ENCODE measurements around the gene RHBDL1.

The RHBDL1 gene

GRCh38 chr16:708019-708418 is 32.5 kb downstream of the RHBDL1 start:
- no peak for DNase-seq

- DNase-seq, result no peak
Observed at GRCh38 chr16:708959-709358, 33.5 kb downstream of the RHBDL1 start.

GRCh38 chr16:709566-710499 is 34.4 kb downstream of the RHBDL1 start:
- peak; percentile 56 to 89 for DNase-seq

- DNase-seq, result no peak
Observed at GRCh38 chr16:710500-711075, 35.1 kb downstream of the RHBDL1 start.

- no peak for DNase-seq
Observed at GRCh38 chr16:711084-711483, 35.6 kb downstream of the RHBDL1 start.

GRCh38 chr16:711548-712320 is 36.3 kb downstream of the RHBDL1 start:
- DNase-seq, result peak in 1 of 2 experiments; percentile 72

- peak in 1 of 2 experiments; percentile 45 for DNase-seq
Observed at GRCh38 chr16:712740-713250, 37.3 kb downstream of the RHBDL1 start.

GRCh38 chr16:714079-714478 is 38.6 kb downstream of the RHBDL1 start:
- no peak for DNase-seq

- DNase-seq, result peak; percentile 33 to 92
Observed at GRCh38 chr16:714558-715476, 39.3 kb downstream of the RHBDL1 start, which contains the start of gene METRN. TSS of gene METRN (plus strand) at chr16:715118. CDS start at chr16:715290, 172 bp downstream.

GRCh38 chr16:715477-716199 is 40.2 kb downstream of the RHBDL1 start:
- peak in 1 of 2 experiments; percentile 30 for DNase-seq

GRCh38 chr16:716200-716568 is 40.7 kb downstream of the RHBDL1 start:
- DNase-seq, result no peak

- no peak for DNase-seq
Observed at GRCh38 chr16:716768-717325, 41.4 kb downstream of the RHBDL1 start.

- no peak for DNase-seq
Observed at GRCh38 chr16:717450-718245, 42.2 kb downstream of the RHBDL1 start.

GRCh38 chr16:718389-718788 is 42.9 kb downstream of the RHBDL1 start:
- no peak for DNase-seq

GRCh38 chr16:718922-719321 is 43.5 kb downstream of the RHBDL1 start:
- DNase-seq, result no peak

- no peak for DNase-seq
Observed at GRCh38 chr16:719815-720446, 44.5 kb downstream of the RHBDL1 start.

GRCh38 chr16:720447-720989 is 45.0 kb downstream of the RHBDL1 start:
- DNase-seq, result peak; percentile 32 to 72

GRCh38 chr16:720990-721764 is 45.7 kb downstream of the RHBDL1 start, which contains the start of gene ANTKMT:
TSS of gene ANTKMT (plus strand) at chr16:721146. CDS start at chr16:721275, 129 bp downstream.
- peak; percentile 63 to 88 for DNase-seq

Measured in NCI-H446 (cell line).